ENCODE measurements around the gene TKT.

TKT gene

DNA sequence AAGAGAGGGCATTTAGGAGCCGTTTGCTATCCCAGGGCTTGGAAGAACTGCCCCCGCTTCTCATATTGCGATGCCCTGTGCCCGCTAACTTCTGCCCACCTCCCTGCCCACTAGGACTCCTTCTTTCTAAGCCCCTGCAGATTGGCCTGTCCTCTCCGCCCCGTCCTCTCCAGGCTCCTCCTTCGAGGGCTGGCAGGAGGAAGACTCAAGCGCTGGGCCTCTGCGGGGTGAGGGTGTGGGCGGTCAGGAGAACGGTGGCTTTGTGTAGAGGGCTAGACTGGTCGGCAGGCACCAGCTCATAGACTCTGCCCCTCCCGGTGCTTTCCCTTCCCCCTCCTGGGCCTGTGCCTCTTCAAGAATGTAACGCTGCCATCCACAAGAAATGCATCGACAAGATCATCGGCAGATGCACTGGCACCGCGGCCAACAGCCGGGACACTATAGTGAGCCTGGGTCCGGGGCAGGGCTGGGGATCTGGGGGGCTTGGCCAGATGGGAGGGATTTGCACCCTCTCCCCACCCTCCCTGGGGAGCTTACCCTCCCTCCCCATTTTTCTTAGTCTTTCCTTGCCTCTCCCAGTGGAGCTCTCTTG, 73.0 kb downstream of the TKT start:
- no peak overlapping the region for H3K27ac ChIP-seq (ENCODE audit: low read depth, low read length, poor library complexity, severe bottlenecking)
- H3K9me3 ChIP-seq (ENCODE audit: low read length): no peaks in the 10 kb centered on the region
- no peak overlapping the region for H3K4me2 ChIP-seq (ENCODE audit: low read length)
- H3K79me2 ChIP-seq (ENCODE audit: insufficient read depth, low read length): no peaks in the 10 kb centered on the region
- H3K36me3 ChIP-seq (ENCODE audit: insufficient read depth, low read length): no peaks in the 10 kb centered on the region
- no peaks in the 10 kb centered on the region for H3K9me2 ChIP-seq (ENCODE audit: low read depth, low read length)
- H3K4me1 ChIP-seq (ENCODE audit: insufficient read depth, low read length, severe bottlenecking): peaks cover 19% of the 10 kb centered on the region
- no peak overlapping the region for H2AFZ ChIP-seq (ENCODE audit: low read length)
- no peaks in the 10 kb centered on the region for H3F3A ChIP-seq (ENCODE audit: insufficient read depth, low read length)
- no peak overlapping the region for H3K9ac ChIP-seq (ENCODE audit: low read length)
- no peak overlapping the region for H3K4me3 ChIP-seq (ENCODE audit: low read depth, low read length, poor library complexity, severe bottlenecking)
- no peaks in the 10 kb centered on the region for H4K20me1 ChIP-seq (ENCODE audit: insufficient read depth, low read length)
- TF ChIP-seq, protein P1, sequence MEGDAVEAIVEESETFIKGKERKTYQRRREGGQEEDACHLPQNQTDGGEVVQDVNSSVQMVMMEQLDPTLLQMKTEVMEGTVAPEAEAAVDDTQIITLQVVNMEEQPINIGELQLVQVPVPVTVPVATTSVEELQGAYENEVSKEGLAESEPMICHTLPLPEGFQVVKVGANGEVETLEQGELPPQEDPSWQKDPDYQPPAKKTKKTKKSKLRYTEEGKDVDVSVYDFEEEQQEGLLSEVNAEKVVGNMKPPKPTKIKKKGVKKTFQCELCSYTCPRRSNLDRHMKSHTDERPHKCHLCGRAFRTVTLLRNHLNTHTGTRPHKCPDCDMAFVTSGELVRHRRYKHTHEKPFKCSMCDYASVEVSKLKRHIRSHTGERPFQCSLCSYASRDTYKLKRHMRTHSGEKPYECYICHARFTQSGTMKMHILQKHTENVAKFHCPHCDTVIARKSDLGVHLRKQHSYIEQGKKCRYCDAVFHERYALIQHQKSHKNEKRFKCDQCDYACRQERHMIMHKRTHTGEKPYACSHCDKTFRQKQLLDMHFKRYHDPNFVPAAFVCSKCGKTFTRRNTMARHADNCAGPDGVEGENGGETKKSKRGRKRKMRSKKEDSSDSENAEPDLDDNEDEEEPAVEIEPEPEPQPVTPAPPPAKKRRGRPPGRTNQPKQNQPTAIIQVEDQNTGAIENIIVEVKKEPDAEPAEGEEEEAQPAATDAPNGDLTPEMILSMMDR (IDR thresholded peaks at IDR 0.05; ENCODE audit: low read length): no peak
- no peak for TF ChIP-seq EZH2 (IDR thresholded peaks at IDR 0.05; ENCODE audit: borderline replicate concordance, low read length)
- H3K27me3 ChIP-seq (ENCODE audit: insufficient read depth, low read length): no peaks in the 10 kb centered on the region

GRCh38 chr3:53181528-53181927, 74.3 kb downstream of the TKT start:
- Histone ChIP-seq H3K4me3 (ENCODE audit: low read depth, low read length, poor library complexity, severe bottlenecking) (no peak overlapping the region), H3K27me3 (ENCODE audit: insufficient read depth, low read length) (no peaks in the 10 kb centered on the region), H3K9ac (ENCODE audit: low read length) (no peak overlapping the region), H3F3A (ENCODE audit: insufficient read depth, low read length) (no peaks in the 10 kb centered on the region), H3K79me2 (ENCODE audit: insufficient read depth, low read length) (no peaks in the 10 kb centered on the region), H2AFZ (ENCODE audit: low read length) (no peak overlapping the region), H3K4me1 (ENCODE audit: insufficient read depth, low read length, severe bottlenecking) (peaks cover 19% of the 10 kb centered on the region), H4K20me1 (ENCODE audit: insufficient read depth, low read length) (no peaks in the 10 kb centered on the region), H3K36me3 (ENCODE audit: insufficient read depth, low read length) (no peaks in the 10 kb centered on the region), H3K9me3 (ENCODE audit: low read length) (no peaks in the 10 kb centered on the region), H3K4me2 (ENCODE audit: low read length) (no peak overlapping the region), H3K27ac (ENCODE audit: low read depth, low read length, poor library complexity, severe bottlenecking) (peak overlapping the region; percentile 75), H3K9me2 (ENCODE audit: low read depth, low read length) (no peaks in the 10 kb centered on the region)
- TF ChIP-seq, protein P1 (IDR thresholded peaks at IDR 0.05; ENCODE audit: low read length): no peak
- TF ChIP-seq EZH2 (IDR thresholded peaks at IDR 0.05; ENCODE audit: borderline replicate concordance, low read length): no peak

DNA sequence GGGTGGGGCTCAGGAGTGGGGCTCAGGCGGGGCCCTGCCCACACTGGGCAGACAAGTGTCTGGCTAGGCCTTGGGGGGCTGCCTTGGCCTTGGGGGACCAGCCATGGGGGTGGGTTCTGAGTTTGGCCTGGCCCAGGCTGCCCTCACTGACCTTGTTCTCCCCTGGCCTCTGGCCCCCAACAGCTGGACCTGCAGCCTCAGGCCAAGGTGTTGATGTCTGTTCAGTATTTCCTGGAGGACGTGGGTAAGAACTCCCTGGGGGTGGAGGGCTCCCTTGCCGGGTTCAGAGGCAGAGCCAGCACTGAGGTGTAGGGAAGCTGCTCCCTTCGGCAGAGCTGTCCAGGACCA, 74.8 kb downstream of the TKT start:
- peak overlapping the region; percentile 75 for H3K27ac ChIP-seq (ENCODE audit: low read depth, low read length, poor library complexity, severe bottlenecking)
- no peaks in the 10 kb centered on the region for H3K27me3 ChIP-seq (ENCODE audit: insufficient read depth, low read length)
- H3K4me2 ChIP-seq (ENCODE audit: low read length): no peak overlapping the region
- H2AFZ ChIP-seq (ENCODE audit: low read length): no peak overlapping the region
- H3K9me2 ChIP-seq (ENCODE audit: low read depth, low read length): no peaks in the 10 kb centered on the region
- H3K9ac ChIP-seq (ENCODE audit: low read length): no peak overlapping the region
- peaks cover 19% of the 10 kb centered on the region for H3K4me1 ChIP-seq (ENCODE audit: insufficient read depth, low read length, severe bottlenecking)
- H4K20me1 ChIP-seq (ENCODE audit: insufficient read depth, low read length): no peaks in the 10 kb centered on the region
- no peak overlapping the region for H3K4me3 ChIP-seq (ENCODE audit: low read depth, low read length, poor library complexity, severe bottlenecking)
- no peaks in the 10 kb centered on the region for H3K9me3 ChIP-seq (ENCODE audit: low read length)
- TF ChIP-seq, protein P1 (IDR thresholded peaks at IDR 0.05; ENCODE audit: low read length): no peak
- no peak for TF ChIP-seq EZH2 (IDR thresholded peaks at IDR 0.05; ENCODE audit: borderline replicate concordance, low read length)
- no peaks in the 10 kb centered on the region for H3K79me2 ChIP-seq (ENCODE audit: insufficient read depth, low read length)
- H3K36me3 ChIP-seq (ENCODE audit: insufficient read depth, low read length): no peaks in the 10 kb centered on the region
- H3F3A ChIP-seq (ENCODE audit: insufficient read depth, low read length): no peaks in the 10 kb centered on the region
